Activated CD4-positive, alpha-beta T cell treated with anti-CD3 and anti-CD28 coated beads, Interleukin-2, amount 50 U/mL, for 1 hour (primary cell): ENCODE measurements around the gene RNU5B-1.

Experiments used
- DNase-seq: peaks from one replicate; pipeline ENCODE4 v3.0.0-alpha.2; 2020

RNU5B-1 gene

DNA sequence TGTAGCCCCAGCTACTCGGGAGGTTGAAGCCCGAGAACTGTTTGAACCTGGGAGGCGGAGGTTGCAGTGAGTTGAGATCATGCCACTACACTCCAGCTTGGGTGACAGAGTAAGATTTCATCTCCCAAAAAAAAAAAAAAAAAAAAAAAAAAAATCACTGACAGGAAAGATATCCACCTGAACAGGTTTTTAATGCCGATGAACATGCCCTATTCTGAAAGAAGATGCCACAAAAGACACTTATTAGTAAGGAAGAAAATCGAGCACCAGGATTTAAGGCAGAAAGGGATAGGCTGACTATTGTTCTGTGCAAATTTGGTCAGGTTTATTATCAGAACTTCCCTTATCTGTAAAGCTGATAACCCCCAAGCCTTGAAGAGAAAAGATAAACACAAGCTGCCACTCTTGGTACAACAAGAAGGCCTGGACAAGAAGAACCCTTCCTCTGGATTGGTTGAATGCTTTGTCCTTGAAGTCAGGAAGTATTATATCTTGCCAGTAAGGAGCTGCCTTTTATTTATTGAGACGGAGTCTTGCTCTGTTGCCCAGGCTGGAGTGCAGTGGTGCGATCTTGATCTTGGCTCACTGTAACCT, 15.1 kb upstream of the RNU5B-1 start:
- no peak for DNase-seq

DNA sequence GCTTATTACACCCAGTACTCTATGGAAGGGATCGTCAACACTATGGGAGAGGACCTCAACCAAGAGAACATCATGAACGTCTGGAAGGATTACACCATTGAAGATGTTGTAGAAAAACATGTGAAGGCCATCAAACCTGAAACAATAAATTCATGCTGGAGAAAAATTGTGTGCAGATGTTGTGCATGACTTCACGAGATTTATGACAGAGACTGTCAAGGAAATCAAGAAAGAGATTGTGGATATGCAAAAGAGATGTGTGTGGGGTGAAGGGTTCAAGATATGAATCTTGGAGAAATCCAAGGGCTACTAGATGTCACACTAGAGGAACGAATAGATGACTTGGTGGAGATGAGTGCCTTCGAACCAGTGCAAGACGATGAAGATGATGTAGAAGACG, 14.2 kb upstream of the RNU5B-1 start:
- no peak for DNase-seq

DNA sequence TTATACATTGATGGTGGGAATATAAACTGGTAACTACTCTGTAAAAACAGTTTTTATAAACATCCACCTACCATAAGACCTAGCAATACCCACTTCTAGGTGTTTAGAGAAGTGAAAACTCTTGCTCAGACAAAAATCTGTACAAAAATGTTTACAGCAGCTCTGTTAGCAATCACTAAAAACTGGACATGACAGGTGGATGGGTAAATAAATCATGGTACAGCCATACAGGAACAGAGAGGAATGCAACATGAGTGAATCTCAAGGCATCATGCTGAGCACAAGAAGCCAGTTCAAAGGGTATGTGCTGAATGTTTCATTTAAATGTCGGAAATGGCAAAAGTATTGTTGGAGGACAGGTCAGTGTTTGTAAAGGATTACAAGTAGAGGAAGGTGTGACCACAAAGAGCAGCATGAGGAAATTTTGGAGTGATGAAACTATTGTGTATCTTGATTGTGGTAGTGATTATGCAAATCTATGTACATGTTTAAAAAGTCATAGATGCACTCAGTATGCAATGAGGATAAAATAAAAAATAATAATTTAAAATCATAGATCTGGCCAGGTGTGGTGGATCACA, 11.4 kb upstream of the RNU5B-1 start:
- DNase-seq = no peak

DNA sequence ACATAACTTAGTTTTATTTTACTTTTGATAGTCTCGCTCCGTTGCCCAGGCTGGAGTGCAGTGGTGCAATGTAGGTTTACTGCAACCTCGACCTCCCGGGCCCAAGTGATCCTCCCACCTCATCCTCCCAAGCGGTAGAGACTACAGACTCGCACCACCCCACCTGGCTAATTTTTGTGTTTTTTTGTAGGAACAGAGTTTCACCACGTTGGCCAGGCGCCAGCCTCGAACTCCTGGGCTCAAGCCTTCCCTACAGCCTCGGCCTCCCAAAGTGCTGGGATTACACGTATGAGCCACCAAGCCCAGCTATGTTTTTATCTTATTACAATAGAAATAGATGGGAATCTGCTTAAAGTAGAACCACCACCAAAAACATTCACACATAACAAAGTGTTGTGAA, 5.7 kb upstream of the RNU5B-1 start:
- no peak for DNase-seq

DNA sequence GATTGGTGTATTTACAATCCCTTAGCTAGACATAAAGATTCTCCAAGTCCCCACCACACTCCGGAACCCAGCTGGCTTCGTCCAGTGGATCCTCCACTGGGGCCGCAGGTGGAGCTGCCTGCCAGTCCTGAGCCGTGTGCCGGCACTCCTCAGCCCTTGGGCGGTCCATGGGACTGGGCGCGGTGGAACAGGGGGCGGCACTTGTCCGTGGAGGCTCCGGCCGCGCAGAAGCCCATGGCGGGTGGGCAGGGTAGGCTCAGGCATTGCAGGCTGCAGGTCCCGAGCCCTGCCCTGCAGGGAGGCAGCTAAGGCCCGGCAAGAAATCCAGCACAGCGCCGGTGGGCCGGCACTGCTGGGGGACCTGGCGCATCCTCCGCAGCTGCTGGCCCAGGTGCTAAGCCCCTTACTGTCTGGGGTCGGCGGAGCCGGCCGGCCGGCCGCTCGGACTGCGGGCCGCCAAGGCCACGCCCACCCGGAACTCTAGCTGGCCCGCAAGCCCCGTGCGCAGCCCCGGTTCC, 3.5 kb upstream of the RNU5B-1 start:
- DNase-seq = no peak

DNA sequence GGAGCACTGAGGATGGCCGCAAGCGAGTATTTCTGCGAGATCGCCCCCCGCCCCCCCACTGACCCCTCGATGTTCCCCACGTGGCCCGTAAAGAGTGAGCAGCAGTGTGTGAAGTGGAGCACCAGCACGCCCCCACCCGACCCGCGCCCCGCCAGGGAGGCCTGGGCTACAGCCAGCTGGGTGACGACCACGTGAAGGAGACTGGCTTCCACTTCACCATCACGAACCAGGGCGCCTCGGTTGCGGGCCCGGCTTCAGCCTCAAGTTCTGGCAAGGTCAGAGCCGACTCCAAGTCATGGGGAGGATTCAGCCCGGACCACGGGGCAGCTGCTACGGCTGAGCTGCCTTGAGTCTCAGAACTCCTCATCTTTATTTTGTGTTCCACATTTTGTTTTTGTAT, 2.4 kb upstream of the RNU5B-1 start:
- DNase-seq = no peak

DNA sequence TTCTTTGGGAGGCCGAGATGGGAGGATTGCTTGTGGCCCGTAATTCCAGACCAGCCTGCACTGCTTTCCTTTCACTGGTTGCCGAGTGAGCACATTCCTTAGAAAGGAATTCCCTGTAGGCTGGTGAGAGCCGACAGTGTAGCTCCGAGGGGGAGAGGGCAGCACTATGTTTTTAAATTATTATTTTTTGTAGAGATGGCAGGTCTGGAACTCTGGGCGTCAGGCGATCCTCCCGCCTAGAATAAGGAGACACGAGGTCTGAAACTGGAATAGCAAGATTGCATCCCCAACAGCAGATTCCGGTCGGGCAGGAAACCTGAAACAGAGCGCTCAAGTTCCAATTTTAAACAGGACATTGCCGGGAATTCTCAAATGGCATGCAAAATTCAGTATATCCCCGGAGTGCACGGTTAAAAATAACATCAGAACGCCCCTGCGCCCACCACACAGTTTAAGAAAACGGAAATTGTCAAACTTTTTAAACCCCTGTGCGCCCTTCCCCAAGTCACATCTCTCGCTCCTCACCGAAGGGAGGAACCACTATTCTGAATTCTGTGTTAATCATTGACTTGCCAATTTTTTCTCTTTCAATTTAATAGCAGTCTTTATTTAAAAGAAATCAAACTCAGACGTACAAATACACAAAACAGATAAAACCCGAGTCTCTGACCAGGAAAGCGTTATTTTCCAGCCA, 643 bp upstream of the RNU5B-1 start:
- no peak for DNase-seq

DNA sequence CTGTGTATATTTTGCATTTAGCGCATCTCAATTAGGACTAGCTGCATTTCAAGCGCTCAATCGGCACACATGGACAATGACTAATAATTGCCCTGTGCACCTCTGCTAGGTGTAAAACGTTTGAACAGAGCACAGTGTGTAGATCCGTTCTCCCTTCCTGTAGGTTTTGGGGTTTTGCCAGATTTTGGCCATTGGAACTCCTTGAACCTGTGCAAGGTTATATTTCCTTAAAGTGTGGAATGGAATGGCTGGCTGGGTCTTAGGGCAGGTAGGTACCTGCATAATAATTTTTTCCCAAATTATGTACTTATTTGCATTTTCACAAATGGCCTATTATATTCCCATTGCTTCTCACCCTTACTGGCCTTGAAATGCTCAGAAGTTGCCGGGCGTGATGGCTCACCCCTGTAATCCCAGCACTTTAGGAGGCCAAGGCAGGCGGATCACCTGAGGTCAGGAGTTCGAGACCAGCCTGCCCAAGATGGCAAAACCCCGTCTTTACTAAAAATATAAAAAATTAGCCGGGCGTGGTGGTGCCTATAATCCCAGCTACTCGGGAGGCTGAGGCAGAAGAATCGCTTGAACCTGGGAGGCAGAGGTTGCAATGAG, 777 bp downstream of the RNU5B-1 start:
- DNase-seq = no peak

DNA sequence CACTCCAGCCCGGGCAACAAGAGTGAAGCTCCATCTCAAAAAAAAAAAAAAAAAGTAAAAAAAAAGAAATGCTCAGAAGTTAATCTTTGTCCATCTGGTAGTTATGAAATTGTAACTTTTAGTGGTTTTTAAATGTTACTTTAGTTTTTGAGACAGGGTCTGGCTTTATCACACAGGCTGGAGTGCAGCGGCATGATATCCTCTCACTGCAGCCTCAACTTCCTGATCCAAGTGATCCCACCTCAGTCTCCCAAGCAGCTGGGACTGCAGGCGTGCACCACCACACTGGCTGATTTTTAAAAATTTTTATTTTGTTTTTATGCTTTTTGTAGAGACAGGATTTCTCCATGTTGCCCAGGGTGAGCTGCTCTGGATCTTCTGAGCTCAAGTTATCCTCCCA, 1.3 kb downstream of the RNU5B-1 start:
- no peak for DNase-seq

DNA sequence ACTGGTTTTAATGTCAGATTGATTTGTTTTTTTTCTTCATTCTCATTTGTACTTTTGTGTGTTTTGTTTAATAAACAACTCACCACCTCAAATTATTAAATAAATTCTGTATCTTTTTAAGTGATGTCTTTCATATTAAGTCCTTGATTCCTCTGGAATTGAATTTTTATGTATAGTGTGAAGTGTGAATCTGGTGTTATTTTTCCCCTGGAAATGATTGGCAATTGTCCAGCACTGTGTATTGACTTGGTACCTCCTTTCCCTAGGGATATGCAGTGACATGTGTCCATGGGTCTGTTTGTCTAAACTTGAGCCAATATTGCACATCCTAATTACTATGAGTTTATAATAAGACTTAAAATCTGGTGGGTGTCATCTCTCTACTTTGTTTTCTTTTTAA, 2.1 kb downstream of the RNU5B-1 start:
- no peak for DNase-seq

DNA sequence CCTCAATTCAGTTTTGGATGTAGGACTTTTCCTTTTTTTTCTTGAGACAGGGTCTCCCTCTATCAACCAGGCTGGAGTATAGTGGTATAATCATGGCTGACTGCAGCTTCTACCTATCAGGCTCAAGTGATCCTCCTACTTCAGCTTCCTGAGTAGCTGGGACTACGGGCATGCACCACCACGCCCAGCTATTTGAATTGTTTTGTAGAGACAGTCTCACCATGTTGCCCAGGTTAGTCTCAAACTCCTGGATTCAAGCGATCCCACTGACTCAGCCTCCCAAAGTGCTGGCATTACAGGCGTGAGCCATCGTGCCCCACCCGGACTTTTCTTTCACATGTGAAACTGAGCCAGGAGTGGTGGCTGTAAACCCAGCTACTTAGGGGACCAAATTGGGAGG, 3.5 kb downstream of the RNU5B-1 start:
- no peak for DNase-seq

DNA sequence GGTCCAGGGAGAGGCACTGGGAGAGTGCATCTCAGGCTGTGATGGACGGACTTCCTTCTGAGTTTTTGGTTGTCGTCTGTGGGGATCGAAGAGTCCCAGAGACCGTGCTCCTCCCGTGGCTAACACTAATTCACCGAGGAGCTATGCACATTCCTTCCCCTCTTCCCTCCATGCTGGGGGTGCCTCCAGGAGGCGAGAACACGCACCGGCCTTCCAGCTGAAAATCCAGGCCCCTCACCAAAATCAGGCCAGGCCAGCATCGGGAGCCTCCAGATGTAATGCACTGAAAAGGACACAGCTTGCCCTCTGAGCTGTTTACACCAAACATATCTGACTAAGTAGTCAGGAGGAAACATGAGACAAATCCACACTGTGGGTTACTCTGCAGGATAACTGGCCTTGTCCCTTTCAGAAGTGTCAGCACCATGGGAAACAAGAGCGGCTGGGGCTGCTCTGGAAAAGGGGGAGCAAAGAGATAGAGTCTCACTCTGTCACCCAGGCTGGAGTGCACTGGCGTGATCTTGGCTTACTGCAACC, 5.5 kb downstream of the RNU5B-1 start:
- DNase-seq = no peak

DNA sequence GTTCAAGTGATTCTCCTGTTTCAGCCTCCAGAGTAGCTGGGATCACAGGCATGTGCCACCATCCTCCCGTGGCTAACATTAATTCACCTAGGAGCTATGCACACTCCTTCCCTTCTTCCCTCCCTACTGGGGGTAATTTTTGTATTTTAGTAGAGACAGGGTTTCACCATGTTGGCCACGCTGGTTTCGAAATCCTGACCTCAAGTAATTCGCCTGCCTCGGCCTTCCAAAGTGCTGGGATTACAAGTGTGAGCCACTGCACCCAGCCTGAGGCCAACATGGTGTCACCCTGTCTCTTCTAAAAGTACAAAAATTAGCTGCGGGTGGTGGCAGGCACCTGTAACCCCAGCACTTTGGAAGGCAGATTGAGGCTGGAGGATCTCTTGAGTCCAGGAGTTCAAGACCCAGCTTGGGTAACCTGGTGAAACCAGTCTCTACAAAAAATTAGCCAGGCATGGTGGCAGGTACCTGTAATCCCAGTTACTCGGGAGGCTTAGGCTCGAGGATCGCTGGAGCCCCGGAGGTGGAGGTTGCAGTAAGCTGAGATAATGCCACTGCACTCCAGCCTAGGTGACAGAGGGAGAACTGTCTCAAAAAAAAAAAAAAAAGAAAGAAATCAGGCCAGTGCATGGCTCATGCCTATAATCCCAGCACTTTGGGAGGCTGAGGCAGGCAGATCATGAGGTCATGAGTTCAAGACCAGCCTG, 6.1 kb downstream of the RNU5B-1 start:
- DNase-seq = no peak

DNA sequence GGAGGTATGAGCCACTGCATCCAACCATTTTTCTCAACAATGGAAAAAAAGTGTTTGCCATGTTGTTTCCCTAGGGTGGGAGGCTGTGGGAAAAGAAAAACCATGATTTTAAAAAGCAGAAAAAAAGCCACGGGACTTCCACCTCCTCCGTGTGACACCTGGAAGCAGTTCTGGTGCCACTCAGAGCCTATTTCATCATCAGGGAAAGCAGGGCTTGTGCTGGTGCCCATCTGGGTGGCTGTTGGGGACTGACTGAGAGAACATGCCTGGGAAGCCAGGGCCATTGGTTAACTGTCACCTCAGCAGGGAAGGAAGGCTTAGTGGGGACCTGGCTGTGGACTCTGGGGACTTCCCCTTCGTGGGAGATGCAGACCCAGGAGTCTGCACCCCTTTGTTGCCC, 7.3 kb downstream of the RNU5B-1 start:
- no peak for DNase-seq

DNA sequence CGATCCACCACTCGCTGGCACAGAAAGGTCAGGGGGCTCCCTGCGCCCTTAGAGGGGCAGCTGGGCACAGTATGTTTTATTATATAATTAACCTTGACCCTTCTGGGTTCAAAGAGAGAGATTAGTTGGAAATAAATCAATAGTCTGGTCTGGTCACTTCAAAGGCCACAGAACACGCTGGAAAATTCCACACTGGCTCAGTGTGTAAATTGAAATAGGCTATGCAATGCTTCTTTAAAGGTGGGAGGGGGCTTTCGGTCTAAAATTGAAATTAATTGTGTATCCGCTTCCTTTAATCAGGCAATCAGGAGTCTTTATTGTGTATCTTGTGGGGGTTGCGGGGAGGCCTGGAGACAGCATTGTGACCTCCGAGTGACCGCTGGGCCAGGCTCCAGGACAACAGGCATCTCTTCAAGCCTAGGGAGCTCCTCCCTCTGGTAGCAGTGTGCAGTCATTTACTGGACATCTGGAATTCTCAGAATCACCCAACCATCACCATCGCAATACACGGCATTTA, 8.0 kb downstream of the RNU5B-1 start:
- no peak for DNase-seq

DNA sequence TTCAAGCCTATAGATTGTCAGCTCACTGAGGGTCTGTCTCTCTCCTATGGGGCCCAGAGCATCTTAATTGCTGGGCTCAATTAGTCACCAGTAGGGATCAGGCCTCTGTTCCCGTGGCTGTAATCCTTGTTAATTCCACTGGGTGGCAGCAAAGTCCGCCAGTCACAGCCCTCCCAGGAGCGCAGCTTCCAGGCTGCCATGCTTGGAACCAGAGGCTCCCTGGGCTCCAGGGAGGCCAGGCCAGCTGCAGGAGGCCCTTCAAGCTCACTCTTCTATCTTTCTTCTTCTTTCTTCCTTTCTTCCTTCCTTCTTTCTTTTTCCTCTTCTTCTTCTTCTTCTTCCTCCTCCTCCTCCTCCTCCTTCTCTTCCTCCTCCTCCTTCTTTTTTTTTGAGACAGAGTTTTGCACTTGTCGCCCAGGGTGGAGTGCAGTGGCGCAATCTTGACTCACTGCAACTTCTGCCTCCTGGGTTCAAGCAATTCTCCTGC, 14.4 kb downstream of the RNU5B-1 start:
- DNase-seq = peak; percentile 74

DNA sequence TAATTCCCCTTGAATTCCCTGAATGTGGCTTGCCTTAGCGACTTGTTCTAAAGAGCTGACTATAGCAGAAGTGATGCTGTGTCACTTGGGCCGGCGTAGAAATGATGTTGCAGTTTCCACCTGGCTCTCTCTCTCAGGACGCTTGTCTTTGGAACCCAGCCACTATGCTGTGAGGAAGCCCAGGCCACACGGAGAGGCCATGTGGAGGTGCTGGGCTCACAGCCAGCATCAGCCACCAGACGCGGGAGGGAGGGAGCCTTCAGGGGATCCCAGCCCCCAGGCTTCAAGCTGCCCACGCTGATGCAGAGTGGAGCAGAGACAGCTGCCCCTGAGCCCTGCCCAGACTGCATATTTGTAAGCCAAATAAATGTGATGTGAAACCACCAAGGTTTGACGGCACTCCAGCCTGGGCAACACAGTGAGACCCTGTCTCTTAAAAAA, 18.6 kb downstream of the RNU5B-1 start:
- DNase-seq = no peak

DNA sequence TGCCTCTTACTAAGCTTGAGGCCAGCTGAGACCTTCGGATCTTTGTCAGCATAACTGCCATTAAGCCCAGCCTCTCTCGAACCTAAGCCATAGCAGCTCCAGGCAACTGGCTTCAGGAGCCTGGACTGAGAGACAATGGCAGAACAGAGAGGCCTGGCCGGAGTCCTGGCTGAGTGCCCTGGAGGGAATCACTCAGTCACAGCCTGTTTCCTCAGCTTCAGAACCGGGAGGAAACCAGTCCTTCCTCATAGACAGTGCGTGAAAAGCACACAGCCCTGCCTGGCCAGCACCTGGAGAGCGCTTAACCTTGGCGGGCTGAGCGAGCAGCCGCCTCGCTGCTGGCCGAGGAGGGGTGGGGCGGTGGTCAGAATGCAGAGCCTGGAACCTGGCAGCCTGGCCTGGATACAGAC, 21.6 kb downstream of the RNU5B-1 start:
- no peak for DNase-seq

DNA sequence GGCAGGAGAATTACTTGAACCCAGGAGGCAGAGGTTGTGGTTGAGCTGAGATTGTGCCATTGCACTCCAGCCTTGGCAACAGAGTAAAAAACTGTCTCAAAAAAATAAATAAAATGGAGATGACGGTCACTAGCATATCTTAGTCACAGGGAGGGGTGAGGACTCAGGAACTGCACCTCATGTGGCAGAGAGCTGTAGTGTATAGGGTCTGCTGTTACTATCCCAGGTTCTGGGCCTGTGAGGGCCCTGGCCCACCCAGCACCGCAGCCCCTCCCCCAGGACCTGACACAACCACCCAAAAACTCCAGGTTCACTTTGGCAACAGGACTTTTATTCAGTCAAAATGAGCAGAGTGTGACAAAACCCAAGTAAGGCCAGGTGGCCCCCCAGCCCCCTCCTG, 22.3 kb downstream of the RNU5B-1 start:
- DNase-seq = no peak

DNA sequence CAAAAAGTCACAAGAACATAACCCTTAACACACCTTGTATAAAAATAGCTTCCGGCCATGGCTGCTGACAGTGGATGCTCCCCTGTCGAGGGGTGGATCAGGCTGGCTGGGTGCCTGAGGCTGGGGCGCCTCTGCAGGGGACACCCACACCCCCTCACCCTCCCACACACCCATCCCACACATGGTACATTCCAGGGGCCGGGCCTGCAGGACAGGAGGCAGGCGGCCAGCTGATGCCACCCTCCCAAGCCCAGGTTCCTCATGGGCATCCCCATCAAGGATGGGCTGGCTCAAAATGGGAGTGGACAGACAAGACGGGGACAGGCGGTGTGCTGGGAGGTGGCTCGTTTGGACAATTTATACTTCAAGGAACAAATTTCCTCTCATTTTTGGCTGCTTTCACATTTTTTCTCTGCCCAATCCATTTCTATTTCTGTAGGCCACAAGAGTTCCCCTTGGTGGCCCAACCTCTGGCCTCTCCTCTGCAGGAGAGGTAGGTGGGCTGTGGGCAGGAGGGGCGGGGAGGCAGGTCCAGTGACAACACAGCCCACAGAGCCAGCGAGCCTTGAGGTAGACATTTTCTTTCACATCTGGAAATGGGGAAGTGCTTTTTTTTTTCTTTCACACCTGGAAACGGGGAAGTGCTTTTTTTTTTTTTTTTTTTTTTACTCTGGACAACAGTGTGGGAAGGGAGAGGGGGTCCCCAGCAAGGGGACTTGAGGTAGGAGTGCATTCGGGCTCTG, 23.3 kb downstream of the RNU5B-1 start:
- no peak for DNase-seq

DNA sequence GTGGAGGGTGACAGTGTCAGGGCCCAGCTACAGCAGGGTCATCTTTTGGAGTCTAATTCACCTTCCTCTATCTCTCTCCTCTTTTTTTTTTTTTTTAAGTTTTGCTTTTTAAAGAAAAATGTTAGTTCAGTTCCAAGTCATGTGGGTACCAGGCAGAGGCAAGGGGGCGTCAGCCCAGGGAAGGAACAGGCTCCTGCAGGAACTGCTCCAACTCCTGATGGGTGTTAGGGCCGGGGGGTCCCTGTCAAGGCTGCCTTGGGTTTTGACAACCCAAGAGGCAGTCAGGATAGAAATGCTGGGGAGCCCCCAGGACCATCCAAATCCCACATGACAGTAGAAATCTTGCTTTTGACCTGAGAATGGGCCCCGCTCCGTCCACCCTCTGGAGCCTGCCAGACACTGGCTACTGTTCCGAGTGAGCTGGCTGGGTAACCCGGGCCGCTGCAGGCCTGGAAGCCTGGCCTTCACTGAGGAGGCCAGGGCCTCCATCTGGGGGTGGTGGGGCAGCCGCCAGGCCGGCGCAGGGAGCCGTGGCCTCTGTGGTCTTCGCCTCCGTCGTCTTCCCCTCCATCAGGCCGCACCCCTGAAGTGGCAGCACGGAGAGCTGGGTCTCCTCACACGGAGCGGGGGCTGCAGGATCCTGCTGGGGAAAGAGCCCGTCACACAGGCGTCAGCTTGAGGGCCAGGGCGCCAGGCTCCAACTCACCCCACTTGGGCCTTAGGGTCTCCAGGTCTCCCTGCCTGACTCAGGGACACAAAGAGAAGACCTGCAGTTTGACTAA, 24.2 kb downstream of the RNU5B-1 start:
- no peak for DNase-seq
